GM23338 (cell line): ENCODE data around the gene KCNMA1.

Experiments
- CREB1 ChIP-seq: fragments of 250-450 bp; sonication (Bioruptor Pico); IDR thresholded peaks from 2 replicates; pipeline ENCODE4 v1.5.0; 2020; ENCODE audit warnings: low read depth, mild to moderate bottlenecking, moderate library complexity
- EZH2 ChIP-seq: fragments of 200-600 bp; sonication (generic); IDR thresholded peaks from one replicate; pipeline ENCODE4 v1.8.0; 2017; ENCODE audit warnings: antibody characterized with exemption, mild to moderate bottlenecking, low read depth; ENCODE audit not compliant: unreplicated experiment
- EZH2phosphoT487 ChIP-seq: fragments of 200-600 bp; sonication (generic); IDR thresholded peaks from one replicate; pipeline ENCODE4 v1.8.1; 2018; ENCODE audit warnings: antibody characterized with exemption; ENCODE audit not compliant: unreplicated experiment
- JUNB ChIP-seq: IDR thresholded peaks from one replicate; pipeline ENCODE4 v1.6.1; 2016; ENCODE audit warnings: antibody characterized with exemption; ENCODE audit not compliant: unreplicated experiment
- NANOG ChIP-seq: IDR thresholded peaks from 2 replicates; pipeline ENCODE4 v1.6.1; 2016; ENCODE audit warnings: antibody characterized with exemption, borderline replicate concordance
- POLR2AphosphoS5 ChIP-seq: IDR thresholded peaks from 2 replicates; pipeline ENCODE4 v1.6.1; 2016; ENCODE audit warnings: antibody characterized with exemption, low read depth
- STAT1 ChIP-seq: IDR thresholded peaks from one replicate; pipeline ENCODE4 v1.6.1; 2016; ENCODE audit warnings: antibody characterized with exemption; ENCODE audit not compliant: unreplicated experiment
- ZNF114 ChIP-seq: fragments of 250-450 bp; sonication (Bioruptor Pico); IDR thresholded peaks from 2 replicates; pipeline ENCODE4 v1.5.0; 2020; ENCODE audit warnings: mild to moderate bottlenecking, moderate library complexity
- ZNF331 ChIP-seq: fragments of 250-450 bp; sonication (Bioruptor Pico); IDR thresholded peaks from 2 replicates; pipeline ENCODE4 v1.5.0; 2020; ENCODE audit warnings: low read depth, mild to moderate bottlenecking, moderate library complexity
- ZNF462 ChIP-seq: fragments of 250-450 bp; sonication (Bioruptor Pico); IDR thresholded peaks from 2 replicates; pipeline ENCODE4 v1.5.0; 2020; ENCODE audit warnings: mild to moderate bottlenecking, moderate library complexity
- TF ChIP-seq, protein P1 (sequence below), 2 experiments: fragments of 200-600 bp in 1 of 2; sonication (generic) in 1 of 2; conservative IDR thresholded peaks; 2 replicates each; pipeline versions ENCODE4 v1.5.1 to v1.6.1; 2016 to 2017; ENCODE audit warnings: antibody characterized with exemption in 2 of 2, low read depth in 2 of 2, mild to moderate bottlenecking in 2 of 2, moderate library complexity in 1 of 2
- TF ChIP-seq, protein P2 (sequence below): IDR thresholded peaks from one replicate; pipeline ENCODE4 v1.6.1; 2018; ENCODE audit warnings: antibody characterized with exemption; ENCODE audit not compliant: unreplicated experiment

DNA sequence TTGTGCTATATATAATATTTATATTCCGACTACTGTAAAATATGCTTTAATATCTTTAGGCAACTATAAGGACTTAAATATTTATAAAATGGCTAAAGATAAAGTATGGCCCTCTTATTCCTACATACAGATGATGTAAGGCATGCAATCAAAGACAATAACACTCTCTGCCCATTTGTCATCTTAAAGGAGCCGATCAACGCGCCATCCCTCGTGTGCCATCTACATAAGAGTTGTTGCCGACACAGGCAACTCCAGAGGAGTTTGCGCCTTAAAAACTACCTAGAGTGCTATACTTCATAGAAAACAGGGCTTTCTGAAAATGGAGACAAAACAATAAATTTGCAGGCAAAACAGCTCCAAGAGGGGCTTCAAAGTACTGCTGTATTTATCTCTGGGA is 709.0 kb downstream of the KCNMA1 start:
- TF ChIP-seq, protein P1, sequence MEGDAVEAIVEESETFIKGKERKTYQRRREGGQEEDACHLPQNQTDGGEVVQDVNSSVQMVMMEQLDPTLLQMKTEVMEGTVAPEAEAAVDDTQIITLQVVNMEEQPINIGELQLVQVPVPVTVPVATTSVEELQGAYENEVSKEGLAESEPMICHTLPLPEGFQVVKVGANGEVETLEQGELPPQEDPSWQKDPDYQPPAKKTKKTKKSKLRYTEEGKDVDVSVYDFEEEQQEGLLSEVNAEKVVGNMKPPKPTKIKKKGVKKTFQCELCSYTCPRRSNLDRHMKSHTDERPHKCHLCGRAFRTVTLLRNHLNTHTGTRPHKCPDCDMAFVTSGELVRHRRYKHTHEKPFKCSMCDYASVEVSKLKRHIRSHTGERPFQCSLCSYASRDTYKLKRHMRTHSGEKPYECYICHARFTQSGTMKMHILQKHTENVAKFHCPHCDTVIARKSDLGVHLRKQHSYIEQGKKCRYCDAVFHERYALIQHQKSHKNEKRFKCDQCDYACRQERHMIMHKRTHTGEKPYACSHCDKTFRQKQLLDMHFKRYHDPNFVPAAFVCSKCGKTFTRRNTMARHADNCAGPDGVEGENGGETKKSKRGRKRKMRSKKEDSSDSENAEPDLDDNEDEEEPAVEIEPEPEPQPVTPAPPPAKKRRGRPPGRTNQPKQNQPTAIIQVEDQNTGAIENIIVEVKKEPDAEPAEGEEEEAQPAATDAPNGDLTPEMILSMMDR (conservative IDR thresholded peaks at IDR 0.05; ENCODE audit: low read depth in 2 of 2): no peak
- no peak for TF ChIP-seq EZH2
- TF ChIP-seq, protein P2, sequence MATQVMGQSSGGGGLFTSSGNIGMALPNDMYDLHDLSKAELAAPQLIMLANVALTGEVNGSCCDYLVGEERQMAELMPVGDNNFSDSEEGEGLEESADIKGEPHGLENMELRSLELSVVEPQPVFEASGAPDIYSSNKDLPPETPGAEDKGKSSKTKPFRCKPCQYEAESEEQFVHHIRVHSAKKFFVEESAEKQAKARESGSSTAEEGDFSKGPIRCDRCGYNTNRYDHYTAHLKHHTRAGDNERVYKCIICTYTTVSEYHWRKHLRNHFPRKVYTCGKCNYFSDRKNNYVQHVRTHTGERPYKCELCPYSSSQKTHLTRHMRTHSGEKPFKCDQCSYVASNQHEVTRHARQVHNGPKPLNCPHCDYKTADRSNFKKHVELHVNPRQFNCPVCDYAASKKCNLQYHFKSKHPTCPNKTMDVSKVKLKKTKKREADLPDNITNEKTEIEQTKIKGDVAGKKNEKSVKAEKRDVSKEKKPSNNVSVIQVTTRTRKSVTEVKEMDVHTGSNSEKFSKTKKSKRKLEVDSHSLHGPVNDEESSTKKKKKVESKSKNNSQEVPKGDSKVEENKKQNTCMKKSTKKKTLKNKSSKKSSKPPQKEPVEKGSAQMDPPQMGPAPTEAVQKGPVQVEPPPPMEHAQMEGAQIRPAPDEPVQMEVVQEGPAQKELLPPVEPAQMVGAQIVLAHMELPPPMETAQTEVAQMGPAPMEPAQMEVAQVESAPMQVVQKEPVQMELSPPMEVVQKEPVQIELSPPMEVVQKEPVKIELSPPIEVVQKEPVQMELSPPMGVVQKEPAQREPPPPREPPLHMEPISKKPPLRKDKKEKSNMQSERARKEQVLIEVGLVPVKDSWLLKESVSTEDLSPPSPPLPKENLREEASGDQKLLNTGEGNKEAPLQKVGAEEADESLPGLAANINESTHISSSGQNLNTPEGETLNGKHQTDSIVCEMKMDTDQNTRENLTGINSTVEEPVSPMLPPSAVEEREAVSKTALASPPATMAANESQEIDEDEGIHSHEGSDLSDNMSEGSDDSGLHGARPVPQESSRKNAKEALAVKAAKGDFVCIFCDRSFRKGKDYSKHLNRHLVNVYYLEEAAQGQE: no peak
- no peak for TF ChIP-seq ZNF331 (CRISPR knock-in tag)
- TF ChIP-seq CREB1 (CRISPR knock-in tag): no peak
- TF ChIP-seq EZH2phosphoT487: no peak
- TF ChIP-seq POLR2AphosphoS5: no peak
- TF ChIP-seq ZNF114 (CRISPR knock-in tag): no peak
- TF ChIP-seq JUNB: no peak
- no peak for TF ChIP-seq STAT1
- no peak for TF ChIP-seq ZNF462 (CRISPR knock-in tag)
- TF ChIP-seq NANOG: no peak
